Hematopoietic multipotent progenitor cell (in vitro differentiated cells): ENCODE data around the gene CACNG4. TPM values are rescaled to one million over a fixed set of nuclear protein-coding genes. Genes with fewer than 3 reads are reported as not detected.

ENCODE experiments used
- DNase-seq, 3 donors: peaks; one replicate each; pipeline ENCODE4 v3.0.0-alpha.2; 2011 to 2015; ENCODE audit warnings: low read depth in 2 of 3, low spot score in 2 of 3
- total RNA-seq: library from RNA; depleted of rRNA; stranded (reverse); fragments of >200 nt; gene quantifications from one replicate; pipeline ENCODE4 v1.2.3, GENCODE V29; 2012

Gene CACNG4
- not detected for total RNA-seq

DNA sequence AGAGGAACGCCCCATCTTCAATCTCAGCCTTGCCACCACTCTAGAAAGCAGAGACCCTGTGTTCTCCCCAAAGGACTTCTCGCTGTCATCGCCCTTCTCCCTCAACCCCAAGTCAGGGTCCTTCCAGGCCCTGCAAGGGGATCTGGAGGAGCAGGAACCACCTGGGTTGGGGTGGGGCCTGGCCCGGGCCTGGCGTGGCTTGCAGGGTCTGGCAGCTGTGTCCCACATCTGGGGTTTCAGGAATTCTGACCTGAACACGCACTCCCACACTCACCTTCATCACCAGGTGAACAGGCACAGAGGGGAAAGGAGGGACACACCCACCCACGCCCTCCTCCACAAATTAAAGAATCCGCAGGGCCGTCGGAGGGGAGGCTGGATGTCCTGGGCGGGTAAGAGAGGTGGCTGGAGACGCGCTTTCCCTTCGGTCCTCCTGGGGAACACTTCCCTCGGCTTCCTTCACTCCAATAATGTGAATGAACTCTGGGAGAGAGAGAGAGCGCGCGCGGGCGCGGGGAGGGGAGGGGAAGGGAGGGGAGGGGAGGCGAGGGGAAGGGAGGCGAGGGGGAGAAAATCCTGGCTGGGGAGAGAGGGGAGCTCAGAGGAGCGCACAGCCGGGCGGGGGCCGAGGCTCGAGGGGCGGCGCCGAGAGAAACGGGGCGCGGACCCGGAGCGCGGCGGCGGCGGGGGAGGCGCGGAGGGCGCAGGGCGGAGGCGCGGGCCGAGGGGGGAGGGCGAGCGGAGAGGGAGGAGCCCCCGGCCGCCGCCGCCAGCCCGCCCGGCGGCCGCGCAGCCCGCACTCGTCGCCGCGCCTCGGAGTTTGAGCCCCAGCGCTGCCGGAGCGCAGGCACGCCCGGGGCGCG lies at the start of gene CACNG4:
TSS of gene CACNG4 (plus strand) at position 799 of the 863 bp plus-strand sequence. CDS start 205 bp downstream, outside the sequence.
- no peak for DNase-seq

DNA sequence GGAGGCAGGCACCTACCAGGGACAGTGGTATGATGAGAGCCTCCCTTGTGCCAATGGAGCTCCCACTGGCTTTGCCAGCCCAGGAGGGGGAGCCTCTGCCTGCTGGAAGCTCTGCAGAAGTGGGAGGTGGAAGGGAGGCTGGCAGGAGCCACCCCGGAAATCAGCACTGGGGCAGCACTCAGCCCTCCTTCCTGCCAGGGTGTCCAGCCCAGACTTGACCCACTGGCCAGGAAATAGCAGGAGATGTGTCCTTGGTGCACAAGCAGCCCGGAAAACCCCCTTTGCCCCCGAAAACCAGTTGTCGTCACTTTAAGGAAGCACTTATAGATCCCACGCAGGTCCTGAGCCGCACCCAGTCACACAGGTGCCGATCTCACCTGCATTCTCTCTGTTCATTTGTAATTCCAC lies 49.3 kb upstream of the CACNG4 start:
- no peak for DNase-seq

DNA sequence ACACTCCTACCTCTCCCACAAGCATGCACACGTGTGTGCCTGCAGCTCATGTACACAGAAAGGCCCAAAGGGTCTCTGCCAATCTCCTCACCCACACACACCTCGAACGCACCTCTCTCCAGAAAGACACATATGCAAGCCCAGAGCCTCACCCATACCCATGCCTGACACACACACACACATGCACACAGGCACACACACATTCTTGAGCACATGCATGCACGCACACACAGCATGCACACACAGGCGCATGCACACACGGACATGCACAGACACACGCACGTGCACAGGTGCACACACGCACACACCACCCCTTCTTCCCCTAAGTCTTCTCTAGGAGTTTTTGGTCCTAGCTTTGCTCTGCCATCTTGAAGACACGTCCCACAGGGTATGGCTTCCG lies 48.7 kb upstream of the CACNG4 start:
- DNase-seq, result no peak

DNA sequence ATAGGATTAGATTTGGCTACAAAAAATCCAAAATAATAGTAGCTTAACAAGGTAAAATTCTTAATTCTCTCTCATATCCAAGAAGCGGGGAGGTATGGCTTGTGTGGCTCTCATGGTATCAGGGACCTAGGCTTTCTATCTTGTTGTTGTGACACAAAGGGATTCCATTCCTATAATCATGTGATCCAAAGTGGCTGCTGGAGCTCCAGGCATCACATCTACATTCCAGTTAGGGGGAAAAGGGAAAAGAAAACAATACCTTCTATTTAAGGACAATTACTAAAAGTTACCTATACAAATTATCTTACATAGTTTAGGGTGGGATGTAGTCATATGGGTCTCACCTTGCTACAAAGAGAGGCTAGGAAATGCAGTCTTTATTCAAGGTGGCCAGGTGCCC lies 47.6 kb upstream of the CACNG4 start:
- no peak for DNase-seq

DNA sequence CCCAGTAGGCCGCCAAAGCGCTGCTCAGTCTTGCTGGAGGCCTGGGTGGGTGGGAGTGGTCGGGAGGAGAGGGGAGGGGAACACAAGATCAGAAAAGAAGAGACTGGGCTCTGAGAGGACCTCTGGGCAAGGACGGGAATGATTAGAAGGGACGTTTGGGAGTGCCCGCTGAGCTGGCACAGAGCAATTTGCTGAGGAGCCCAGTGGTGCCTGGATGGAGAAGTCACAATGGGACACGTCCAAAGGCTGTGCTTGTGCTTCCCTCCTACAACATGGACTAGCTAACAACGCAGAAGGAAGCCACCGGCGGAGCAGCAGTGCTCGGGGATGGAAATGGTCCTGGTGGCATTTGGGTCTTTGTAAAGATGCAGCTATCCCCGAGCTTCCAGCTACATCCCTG lies 45.6 kb upstream of the CACNG4 start:
- DNase-seq, result no peak

DNA sequence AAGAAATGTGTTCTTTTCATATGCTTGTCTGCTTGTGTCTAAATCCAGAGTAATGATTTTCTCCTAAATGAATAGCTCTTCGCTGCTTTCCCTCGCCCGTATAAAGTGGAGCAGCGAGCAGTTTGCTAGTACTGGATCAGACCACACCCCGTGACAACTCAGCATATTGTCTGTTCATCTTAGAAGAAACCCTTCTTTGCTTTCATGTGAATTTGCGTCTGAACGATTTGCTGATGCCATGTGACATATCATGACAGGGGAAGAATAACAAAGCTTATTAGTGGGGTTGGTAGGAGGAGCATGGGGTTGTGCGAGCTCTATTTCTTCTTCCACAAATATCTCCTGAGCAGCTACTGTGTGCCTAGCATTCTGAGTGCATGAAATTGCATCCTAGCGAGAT lies 44.1 kb upstream of the CACNG4 start:
- no peak for DNase-seq

DNA sequence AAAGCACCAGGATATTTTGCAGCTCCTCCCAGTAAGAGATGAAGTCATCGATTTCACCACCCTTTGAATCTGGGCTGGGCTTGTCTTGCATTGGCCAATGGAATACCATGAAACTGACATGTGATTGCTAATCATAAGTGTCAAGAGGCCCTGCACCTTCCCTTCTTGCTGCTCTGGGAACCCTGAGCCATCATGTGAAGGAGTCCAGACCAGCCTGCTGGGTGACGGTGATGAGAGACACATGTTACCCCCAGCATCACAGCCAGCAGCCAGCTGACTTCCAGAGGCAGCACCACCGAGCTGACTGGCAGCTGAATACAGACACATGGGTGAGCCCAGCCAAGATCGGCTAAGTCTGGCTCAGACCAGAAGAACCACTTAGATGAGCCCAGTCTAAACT lies 43.6 kb upstream of the CACNG4 start:
- no peak for DNase-seq

DNA sequence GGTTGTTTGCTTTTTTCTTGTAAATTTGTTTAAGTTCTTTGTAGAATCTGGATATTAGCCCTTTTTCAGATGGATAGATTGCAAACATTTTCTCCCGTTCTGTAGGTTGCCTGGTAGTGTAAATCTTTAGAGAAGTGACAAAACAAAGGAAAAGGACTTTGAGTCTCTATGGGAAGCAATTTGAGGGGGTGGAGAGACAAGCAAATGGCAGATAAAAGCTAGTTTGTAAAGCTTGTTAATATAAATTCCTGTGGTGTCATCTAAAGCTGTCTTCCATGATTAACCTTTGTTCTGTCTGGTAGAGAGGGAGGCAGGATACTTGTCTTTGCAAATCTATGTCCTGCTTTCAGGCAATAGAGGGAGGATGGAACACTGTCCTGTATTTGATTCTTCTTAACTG lies 40.6 kb upstream of the CACNG4 start:
- DNase-seq, result no peak

DNA sequence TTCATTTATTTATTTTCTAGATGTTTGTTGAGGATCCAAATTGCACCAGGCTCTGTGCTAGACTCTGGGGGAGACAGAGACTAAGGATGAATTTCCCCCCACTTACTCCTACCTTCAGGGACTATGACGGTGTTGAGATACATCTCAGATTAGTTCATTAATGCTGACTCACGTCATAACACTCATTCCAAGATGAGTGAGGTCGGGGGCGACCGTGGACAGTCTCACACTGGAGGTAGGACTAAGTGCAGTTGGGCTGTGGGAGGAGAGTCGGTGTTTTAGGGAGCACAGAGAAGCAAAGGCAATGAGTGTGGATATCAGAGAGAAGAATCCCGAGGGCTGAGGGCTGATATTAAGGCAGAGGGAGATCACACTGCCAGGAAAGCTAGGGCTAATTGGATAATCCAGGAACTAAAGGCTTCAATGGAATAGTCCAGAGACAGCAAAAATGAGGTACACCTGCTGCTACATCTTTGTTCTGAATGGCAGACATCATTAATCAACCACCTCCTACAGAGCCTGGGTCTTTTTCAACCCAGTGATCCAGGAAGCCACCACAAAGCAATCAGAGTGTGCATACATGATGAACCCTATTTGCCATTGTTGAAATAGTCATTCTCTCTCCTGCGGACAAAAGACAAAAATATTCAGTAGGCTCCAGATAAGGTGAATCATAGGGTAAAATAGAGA lies 38.6 kb upstream of the CACNG4 start:
- no peak for DNase-seq

DNA sequence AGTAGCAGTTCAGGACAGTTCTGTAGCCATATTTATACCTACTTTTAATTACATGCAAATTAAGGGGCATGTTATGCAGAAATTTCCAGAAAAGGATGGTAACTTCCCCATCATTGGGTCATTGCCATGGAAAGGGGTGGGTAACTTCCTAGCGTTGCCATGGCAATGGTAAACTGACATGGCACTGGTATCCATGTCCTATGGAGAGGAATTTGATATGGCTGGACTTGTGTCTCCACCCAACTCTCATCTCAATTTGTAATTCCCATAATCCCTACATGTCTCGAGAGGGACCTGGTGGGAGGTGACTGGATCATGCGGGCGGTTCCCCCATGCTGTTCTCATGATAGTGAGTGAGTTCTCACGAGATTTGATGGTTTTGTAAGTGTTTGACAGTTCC lies 35.6 kb upstream of the CACNG4 start:
- DNase-seq, result no peak

DNA sequence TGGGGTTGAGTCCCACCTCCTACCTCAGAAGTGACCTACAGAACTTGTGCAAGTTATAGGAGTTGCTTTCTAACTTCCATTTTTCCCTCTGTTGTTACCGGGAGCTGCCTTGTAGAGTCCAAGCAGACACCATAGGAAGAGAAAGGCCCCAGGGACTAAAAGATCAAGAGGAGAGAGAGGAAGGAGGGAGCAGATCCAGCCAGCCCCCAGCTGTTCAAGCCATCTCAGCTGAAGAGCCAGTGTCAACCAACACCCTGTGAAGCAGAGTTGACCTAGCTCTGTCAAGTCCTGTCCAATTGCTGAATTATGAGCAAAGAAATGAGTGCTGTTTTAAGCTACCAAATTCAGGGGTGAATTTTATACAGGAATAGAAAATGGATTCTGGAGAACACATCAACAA lies 34.9 kb upstream of the CACNG4 start:
- no peak for DNase-seq

DNA sequence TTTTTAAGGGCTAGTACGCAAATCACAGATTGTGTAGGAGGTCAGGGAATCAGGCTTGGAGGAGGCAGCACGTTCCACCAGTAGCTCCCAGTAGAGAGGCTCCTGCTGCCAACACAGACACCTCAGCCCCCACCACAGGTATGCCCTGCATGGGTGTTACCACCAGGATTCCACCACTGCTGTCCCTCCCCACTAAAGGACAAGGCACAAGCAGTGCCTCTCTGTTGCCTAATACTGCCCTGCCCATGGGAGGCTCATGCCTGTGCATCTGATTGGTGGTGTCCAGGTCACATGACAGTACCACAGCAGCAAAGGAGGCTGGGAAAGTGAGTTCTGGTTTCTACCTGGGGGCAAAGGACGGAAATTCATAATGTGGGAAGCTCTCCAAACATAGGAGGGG lies 33.6 kb upstream of the CACNG4 start:
- no peak for DNase-seq

DNA sequence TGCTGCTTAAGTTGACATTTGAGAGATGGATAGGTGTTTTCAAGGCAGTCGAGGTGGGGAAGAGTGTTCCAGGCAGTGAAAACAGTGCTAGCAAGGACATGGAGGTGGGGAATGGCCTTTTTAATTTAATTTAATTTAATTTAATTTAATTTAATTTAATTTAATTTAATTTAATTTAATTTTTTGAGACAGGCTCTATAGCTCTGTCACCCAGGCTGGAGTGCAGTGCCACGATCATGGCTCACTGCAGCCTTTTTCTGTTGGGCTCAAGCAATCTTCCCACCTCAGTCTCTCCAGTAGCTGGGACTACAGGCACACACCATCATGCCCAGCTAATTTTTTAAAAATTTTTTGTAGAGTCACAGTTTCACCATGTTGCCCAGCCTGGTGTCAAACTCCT lies 32.2 kb upstream of the CACNG4 start:
- no peak for DNase-seq

DNA sequence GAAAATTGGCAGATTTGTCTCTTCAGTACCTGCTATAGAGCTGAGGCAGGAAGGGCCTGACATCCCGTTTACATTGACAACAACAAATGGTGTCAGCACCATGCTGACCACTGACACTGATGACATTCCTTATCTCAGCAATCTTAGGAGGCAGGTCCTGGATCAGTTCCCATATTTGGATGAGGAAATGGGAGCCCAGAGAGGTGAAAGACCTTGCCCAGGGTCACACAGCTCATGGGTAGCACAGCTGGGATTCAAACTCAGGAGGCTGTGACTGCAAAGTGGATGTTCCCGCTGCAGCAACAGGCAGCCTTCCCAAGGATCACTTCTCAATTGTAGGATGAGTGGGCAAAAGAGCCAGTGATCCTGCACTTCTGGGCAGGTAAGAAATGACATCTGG lies 30.5 kb upstream of the CACNG4 start:
- no peak for DNase-seq

DNA sequence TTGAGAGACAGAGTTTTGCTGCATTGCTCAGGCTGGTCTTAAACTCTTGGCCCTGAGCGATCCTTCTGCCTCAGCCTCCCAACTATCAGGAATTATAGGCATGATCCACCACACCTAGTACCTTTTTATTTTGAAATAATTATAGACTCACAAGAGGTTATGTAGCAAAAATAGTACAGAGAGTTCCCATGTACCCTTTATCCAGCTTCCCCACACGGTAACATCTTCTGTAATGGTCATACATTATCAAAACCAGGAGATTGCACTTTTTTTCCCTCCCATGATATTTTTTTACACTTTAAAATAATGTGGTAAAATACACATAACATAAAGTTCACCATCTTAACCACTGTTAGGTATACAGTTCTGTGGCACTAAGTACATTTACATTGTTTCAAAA lies 28.8 kb upstream of the CACNG4 start:
- no peak for DNase-seq

DNA sequence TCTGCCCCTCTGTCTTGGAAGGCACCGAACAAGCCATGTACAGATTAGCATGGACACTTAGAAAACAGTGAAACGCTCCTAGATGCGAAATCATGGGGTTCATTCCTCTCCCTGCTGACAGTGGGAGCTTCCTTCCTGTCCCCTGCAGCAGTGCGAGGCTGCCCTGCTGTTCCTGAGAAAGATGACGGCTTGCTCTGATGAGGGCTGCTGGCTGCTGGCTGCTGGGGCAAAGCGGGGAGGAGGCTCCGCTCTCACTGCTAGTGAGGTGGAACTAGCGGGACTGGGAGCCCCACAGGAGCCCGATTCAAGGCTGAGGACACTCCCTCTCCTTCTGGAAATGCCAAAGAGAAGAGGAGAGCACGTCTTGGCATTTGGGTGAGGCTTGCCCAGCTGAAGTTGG lies 25.9 kb upstream of the CACNG4 start:
- DNase-seq, result no peak

DNA sequence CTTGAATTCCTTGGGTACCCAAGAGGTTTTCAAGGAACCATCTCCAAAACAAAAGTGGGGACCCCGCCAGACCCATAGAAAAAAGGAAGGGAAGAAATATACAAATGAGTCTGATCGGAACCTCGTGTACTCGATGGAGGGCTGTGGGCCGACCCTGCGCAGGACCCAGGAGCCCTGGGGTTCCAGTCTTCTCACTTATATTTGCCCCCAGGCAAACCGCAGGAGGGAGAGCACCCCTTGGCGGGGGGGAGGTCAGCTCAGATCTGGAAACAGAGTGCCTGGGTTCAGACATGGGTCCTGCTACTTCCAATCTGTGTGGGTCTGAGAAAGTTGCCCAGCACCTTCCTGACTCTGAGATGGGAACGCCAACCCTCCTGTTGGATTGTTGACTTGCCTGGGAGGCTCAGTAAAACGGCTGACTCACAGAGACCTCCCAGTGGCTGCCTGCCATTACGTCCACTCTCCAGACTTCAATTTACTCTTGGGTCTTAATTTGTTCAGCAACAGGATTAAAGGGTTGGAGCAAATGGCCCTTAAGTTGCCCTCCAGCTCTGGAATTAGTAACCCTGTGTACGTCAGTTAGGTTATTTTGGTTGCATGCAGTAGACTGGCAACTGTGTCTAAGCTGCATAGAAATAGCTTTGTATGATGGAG lies 24.9 kb upstream of the CACNG4 start:
- DNase-seq, result no peak

DNA sequence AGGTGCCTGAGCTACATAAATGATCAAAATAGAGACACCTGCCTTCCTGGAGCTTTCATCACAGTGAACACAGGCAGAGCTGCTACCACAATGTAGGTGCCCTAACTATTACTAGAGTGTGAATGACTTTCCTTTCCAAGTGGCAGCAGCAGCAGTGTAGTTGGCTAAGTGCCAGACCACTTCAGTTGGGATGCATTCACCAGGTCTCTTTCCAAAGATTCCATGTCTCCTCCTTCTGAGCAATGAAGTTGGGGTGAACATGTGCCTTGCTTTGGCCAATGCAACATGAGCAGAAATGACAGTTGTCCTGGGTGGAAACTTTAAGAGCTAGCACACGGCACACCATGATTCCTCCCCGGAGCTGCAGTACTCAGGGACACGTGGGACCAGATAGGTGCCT lies 23.3 kb upstream of the CACNG4 start:
- no peak for DNase-seq

DNA sequence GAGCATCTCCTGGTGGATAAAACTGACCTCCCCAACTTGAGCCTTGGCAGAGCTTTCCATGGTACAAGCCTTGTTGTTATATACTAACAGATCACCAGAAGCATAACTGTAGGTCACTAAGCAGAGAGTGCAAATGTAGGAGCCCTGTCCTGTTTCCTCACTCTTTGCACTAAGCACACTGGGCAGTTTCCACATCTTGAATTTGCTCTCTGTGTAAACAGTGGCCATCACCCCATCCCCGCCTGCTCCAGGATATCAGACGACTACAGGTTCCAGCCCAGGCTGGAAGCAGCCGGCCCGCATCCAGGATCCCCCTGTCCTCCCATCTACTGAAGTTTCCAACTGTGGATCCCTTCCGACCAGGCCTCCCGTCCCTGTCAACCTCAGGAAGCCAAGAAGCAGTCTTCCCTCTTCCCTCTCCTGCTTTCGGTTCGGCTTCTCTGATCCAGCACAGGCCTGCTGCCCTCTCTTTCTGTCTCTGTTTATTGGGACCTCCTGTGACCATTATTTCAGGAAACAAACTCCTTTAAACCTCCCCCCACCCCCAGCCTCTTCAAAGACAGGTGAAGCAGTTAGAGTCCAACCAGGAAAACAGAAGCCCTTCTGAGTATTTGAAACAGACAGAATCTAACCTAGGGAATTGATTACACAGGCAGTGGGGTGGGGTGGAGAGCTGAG lies 22.6 kb upstream of the CACNG4 start:
- DNase-seq, result no peak

DNA sequence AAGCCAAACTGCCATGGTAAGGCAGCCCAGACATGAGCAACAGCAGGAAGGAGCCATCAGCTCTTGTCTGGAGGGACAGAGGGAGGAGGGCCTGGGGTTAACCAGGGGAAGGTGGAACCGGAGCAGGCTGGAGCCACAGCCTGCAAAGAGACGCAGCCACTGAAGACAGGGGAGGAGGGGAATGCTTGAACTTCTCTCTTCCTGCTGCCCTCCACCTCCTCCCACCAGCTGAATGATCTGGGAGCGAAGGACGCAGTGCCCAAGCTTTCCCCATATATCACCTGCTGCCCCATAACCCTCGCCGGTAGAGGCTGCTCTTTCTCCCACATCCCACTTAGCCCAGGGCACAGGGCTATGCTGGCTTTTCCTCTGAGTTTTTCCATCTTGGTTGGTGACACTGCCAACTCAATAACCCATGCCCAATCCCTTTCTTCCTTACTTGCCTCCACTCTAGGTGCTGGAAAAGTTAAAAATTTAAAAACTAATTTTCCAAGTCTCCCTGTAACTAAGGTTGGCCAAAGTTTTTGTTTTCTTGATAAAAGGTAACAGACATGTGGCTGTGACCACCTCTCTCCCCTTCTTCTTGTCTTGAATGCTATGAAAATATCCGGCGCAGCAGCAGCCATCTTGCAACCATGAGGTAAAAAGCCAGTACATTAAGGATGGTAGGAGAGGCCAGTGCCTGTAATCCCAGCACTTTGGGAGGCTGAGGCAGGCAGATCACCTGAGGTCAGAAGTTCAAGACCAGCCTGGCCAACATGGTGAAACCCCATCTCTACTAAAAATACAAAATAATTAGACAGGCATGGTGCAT lies 21.8 kb upstream of the CACNG4 start:
- DNase-seq, result no peak
